Embryonic facial prominence (tissue), 1 donor: ENCODE results near the gene TRPM2.
A peak's percentile ranks its signal among the peaks of the same experiment; 100 is the strongest.
"Not testable (repeated sequence)": the region's sequence is repeated elsewhere in the genome, so short reads cannot be mapped to it uniquely, and the experiment has no call there.

ENCODE experiments used
- DNase-seq: peaks from one replicate; pipeline ENCODE4 v3.0.0-alpha.2; 2016; ENCODE audit errors: extremely low spot score

Gene TRPM2

DNA sequence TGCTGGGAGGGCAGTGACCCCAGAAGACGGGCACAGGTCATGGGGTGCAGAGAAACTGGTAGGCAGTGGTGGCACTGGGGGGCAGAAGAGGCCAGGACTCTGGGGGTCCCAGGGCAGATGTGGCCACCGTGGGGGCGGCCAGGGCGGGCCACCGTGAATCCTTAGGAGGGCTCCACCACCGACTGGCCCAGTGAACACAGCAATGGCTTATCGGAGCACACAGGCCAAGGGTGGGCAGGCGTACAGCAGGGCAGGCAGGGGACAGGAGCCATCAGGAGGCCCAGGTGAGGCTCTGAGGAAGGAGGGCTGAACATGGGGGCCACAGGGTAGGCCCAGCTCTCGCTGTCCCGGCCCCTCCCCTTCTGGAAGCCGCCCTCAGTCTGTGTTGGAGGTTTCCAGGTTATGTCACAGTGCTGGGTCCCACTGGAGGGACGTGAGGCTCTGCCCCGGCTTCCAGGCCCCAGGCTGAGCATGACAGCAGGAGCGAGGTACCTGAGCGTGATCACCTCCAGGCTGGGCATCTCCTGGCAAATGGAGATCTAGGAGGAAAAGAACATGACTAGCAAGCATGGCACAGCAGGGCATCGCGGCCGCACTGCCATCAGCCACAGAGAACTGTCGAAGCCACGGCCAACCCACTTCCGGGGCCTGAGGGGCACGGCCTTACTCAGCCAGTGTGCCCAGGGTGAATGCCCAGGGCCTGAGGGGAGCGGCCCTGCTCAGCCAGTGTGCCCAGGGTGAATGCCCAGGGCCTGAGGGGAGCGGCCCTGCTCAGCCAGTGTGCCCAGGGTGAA lies 18.0 kb upstream of the TRPM2 start:
- no peak for DNase-seq

DNA sequence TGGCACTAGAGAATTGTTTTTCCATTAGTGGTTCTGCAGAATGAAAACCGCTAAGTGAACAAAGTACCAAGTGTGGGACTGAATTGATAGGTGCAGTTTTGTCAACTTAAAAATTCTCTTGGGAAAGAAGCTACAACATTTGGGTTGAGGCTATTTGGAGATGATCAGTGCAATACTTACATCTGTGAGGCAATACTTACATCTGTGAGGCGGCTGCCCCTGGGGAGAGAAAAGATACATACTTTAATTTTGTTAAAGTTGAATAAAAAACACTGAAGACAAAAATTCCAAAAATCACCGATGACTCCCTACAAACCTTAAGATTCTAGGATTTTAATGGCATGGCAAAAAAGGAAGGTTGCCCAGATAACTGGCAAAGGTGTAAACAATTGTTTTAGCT lies 16.0 kb upstream of the TRPM2 start:
- DNase-seq = no peak

DNA sequence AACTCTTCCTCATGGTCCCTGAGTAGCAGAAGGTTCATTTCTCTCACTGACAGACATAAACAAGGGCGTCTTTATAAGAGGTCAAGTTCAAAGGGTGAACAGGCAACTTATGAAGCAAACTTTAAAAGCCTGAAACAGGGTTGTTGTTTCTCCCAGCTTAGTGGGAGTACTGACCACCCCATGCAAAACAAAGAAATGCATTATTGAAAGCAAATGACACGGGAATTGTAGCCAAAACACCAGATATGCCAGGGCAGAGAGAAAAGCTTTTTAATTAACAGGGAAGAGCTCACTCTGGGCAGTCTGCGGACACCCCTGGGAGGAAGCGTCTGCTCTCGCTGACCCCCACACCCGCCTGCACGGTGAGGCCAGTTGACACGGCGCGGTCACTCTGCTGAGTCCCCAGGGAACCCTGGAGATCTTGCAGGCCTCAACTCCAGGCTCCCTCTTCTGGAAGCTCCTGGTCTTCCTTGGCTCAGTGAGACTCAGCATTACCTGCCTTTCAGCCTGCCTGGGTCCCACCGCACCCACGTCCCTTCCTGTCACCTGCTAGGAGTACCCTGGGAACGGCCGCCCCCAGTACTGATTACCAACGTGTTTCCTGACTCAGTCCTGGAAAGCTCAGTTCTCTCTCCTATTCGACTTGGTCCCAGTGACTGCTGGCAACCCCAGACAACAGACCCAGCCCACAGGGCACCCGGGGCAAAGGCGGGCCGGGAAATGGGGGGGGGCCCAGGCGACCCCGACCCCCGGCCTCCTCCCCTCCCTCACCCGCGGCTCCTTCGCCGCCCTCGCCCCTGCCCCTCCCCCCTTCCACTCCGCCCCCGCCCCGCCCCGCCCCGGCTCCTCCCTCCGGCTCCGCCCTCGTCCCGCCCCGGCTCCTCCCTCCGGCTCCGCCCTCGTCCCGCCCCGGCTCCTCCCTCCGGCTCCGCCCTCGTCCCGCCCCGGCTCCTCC lies 15.2 kb upstream of the TRPM2 start:
- DNase-seq = peak; percentile 42

DNA sequence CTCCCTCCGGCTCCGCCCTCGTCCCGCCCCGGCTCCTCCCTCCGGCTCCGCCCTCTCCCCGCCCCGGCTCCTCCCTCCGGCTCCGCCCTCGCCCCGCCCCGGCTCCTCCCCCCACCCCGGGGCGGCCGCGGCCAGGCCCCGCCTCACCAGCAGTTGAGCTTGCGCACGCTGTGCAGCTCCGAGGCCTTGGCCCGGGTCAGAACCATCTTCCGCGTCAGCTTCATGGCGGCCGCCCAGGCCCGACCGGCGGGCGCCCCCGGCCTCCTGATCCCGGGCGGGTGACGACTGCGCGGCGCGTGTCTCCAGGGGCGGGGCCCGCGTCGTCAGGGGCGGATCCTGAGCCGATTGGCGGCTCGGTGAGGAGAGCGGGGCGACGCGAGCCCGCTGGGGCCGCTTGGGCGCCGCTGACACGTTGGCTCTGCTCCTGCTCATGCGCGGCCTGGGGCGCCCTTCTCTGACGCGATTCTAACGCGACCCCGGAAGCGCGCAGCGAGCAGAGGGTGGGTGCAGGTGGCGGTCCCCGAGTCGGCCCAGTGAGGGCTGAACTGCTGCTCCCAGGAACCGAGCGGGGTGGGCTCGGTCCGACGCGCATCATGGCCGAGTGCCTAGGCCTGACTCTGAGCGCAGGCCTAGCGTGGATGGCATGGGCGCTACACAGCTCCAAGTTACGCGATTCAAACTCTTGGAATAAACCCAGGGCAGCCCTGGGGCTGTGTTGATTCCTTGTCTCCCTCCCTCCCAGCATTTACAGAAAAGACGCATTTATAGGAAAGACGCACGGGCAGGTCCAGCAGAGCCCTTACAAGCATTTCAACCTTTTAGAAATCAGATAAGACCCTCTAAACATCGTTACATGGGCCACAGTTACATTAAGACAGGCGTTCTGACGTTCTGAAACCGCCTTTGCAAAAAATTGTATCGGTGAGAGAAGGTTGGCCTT lies 14.2 kb upstream of the TRPM2 start, which contains the start of gene CFAP410:
Gene CFAP410 (minus strand): TSS at position 420 of the 940 bp plus-strand sequence. CDS start 196 bp downstream, at position 224.
- peak; percentile 88 for DNase-seq

DNA sequence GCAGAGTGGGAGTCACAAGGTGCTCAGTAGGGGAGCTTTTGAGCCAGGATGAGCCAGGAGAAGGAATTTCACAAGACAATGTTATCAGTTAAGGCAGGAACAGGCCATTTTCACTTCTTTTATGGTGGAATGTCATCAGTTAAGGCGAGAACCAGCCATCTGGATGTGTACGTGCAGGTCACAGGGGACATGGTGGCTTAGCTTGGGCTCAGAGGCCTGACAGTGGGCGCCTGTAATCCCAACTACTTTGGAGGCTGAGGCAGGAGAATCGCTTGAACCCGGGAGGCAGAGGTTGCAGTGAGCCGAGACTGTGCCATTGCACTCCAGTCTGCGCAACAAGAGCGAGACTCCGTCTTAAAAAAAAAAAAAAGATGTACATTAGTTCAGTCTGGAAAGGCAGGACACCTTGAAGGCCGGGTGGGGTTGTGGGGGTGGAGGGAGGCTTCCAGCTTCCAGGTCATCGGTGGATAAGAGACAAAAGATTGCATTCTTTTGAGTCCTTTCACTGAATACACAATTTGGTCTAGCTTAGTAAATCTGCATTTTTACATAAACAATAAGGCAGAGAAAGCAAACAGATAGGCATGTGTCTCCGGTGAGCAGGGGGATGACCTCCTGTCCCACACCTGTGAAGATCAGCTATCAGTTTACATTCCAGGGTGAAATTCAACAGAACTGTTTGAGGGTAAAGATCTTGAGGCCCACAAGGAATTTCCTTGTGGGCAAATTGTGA lies 11.5 kb upstream of the TRPM2 start:
- not testable (repeated sequence) for DNase-seq

DNA sequence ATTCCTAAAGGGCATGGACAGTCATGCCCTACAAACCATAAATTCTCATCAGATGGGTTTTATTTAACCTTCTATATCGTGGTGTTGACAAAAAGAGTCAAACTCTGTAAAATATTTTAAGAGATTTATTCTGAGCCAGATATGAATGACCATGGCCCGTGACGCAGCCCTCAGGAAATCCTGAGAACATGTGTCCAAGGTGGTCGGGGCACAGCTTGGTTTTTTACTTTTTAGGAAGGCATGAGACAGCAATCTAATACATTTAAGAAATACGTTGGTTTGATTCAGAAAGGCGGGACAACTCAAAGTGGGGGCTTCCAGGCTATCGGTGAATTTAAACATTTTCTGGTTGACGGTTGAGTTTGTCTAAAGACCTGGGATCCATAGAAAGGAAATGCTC lies 10.4 kb upstream of the TRPM2 start:
- DNase-seq = not testable (repeated sequence)

DNA sequence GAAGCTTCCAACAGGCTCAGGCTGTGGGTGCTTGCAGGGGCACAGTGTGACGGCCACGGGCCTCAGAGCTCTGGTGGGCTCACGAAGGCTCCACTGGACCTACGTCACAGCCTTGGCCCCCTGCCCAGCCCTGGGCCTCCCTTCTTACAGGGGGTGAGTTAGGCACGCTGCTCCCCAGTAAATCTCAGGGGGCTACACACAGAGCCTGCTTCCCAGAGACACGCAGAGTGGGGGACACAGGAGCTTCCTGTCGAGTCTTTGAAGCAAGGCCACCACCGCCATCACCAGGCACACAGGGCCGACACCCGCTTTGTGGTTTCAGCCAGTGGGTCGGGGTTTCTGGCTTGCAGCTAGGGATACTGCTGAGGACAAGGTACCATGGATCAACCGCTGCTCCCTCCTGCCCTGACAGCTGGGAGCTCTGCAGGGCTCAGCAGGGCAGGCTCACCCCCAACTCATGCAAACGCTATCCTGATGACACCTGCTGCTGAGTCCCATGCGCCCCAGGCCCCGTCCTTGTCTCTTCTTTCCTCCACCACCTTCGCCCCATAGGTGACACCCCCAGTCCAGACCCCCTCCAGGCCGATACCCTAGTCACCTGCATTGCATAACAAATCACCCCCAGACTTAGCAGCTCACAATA lies 8.8 kb upstream of the TRPM2 start:
- no peak for DNase-seq

DNA sequence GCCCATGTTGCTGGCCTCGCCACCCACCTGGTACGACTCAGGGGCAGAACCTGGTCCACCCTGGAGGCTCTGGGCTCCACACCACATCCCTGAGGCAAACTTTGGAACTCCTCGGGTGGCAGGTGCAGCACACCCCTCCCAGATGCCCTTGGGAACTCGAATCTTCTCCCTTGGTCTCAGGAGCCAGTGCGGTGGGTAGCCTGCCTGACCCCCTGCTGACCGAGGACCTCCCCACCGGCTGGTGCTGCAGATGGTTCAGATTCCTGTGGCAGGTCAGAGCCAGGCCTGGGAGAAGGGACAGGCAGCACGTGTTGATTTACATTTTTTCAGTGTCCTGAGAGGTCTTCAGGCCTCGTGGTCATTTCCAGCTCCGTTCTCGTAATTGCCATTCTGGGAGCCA lies 7.9 kb upstream of the TRPM2 start:
- no peak for DNase-seq

DNA sequence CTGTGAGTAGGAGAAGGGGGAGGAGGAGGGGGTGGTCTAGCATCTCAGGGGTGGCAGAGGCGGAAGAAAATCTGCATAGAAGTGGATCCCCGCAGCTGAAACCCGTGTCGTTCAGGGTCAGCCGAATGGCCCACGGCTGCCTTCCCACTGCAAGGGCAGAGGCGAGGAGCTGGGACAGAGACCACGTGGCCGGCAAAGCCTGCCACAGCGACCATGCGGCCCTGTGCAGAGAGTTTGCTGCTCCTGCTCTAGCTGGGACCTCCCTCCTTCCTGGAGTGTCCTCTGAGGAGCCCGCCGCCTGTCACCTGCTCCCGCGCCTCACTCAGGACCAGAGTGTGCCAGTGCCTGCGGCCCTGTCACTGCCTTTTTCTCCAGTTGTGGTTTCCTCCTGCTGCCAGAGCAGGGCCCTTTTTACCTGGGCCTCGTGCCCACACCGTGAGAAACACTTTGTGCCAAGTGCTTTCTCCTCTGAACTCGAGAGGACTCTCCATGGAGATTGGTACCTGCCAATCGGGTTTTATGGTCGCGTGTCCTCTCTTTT lies 5.4 kb upstream of the TRPM2 start:
- DNase-seq = no peak

DNA sequence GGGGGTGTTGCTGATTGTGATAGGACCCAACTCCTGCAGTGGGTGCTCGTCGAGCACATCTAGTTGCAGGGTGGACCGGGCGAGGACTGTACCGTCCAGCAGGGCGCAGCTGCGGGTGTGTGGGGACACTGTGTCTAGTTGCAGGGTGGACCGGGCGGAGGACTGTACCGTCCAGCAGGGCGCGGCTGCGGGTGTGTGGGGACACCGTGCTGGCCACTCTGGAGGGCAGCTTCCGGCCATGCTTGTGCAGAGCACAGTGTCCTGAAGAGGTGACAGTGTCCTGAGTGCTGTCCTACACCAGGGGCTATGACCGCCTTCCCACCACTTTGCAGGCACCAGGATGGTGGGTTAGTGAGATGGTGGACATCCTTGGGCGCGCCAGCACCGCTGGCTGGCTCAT lies 4.6 kb upstream of the TRPM2 start:
- no peak for DNase-seq

DNA sequence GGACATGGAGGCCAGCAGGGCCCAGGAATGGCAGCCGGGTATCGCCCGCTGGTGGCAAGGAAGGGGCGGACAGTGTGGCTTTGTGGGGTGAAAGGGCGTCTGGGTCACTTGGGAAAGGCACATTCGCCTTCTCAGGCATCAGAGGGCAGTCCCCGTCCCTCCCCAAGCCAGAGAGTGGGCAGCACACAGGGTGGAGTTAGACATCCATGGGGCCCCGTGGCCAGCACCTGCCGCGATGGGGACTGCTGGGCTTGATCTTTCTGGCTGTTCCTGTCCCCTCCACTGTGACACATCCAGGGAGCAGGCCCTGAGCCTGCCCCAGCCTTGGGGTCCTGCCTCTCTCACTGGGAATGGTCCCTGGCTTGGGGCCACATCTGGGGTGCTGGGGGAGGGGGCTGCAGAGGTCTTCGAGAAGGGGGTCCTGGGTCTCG lies 4.0 kb upstream of the TRPM2 start:
- DNase-seq = no peak

DNA sequence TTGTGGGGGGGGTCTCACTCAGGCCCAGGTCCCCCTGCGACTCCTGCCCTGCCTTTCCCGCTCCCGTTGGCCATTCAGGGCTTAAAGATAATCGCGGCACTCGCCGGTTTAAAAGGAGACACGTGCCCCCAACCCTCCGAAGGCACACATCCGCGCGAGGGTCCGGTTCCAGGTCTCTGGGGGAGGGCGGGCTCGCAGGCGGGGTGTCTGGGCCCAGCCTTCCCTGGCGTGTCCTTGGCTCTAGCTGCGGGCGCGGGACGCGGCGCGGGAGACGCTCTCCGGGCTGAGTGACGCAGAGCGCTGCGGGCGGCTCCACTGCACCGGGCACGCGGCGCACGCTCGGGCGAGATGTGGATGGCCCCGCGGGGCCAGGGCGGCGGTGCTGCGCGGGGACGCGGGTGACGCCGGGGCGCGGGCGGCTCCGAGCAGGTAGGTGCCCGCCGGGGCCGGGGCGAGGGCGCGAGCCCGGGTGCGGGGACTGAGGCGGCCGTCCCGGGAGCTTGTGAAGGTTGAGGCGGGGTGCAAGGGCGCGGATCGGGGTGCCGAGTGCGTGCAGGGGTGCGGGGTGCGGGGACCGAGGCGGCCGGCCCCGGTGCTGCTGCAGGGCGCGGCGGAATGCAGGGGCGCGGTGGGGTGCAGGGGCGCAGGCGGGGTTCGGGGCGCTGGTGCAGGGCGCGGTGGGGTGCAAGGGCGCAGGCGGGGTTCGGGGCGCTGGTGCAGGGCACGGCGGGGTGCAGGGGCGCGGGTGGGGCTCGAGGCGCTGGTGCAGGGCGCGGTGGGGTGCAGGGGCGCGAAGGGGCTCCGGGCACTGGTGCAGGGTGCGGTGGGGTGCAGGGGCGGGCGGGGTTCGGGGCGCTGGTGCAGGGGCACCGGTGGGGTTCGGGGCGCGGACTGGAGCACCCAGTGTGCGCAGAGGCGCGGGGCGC lies 3.3 kb upstream of the TRPM2 start:
- DNase-seq = no peak

DNA sequence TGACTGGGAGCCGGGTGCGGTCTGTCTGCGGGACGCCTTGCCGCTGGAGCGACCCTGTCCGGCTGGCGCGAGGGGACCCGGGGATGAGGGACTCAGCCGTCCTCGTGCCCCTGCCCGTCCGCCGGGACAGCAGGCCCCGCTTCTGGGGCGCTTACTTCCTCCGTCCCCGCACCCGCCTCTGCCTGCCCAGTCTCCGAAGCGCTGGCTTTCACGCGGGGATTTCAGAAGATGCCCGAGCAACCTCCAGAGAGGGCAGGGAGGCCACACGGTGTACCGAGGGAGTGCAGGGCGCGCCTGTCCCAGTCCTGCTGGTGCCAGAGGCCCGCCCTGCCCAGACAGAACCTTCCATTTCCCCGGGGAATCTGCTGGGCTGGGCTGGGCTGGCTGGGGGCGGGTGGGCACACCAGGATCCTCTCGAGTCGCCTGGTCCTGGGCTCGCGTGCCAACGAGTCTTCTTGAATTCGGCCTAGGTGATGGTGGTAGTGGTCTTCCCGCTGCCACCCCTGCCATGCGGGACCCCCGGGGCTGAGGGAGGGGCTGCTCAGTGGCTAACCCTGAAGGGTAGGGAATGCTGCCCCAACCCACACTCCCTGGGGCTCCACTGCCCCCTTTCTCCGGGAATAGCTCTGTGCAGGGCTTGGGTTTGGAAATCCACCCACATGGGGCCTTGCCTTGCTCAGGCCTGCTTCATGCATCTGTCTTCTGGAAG lies 2.5 kb upstream of the TRPM2 start:
- no peak for DNase-seq

DNA sequence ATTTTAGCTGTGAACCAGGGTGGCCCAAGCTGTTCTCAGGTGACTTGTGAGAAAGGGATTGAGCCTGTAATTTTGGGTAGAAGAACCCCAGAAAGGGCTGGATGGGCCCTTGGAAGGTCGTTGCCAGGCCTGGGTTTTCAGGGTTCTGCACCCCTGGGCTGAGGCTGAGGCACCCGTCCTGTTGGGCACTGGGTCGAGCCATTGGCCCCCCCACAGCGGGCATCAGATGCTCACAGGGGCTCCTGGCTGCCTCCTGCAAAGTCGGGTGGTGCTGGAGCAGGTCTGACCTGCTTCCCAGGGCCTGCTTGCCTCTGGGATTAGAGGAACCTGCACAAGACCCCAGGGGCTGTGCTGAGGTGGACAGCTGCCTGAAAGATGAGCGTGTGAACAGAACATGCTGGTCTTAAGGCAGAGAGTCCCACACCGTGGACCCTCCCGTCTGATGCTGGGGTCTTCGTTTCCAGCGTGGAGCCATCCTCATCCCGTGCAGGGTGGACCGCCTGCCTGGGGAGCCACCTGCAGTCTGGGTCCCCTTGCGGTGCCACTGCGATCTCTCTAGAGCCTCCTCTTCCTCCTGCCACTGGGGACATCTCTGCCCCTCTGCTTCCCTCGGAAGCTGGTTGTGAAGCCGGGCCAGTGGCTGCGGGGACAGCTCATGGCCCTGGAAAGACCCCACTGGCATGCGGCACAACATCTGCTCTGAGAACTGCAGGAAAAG lies 1.7 kb upstream of the TRPM2 start:
- DNase-seq = no peak

DNA sequence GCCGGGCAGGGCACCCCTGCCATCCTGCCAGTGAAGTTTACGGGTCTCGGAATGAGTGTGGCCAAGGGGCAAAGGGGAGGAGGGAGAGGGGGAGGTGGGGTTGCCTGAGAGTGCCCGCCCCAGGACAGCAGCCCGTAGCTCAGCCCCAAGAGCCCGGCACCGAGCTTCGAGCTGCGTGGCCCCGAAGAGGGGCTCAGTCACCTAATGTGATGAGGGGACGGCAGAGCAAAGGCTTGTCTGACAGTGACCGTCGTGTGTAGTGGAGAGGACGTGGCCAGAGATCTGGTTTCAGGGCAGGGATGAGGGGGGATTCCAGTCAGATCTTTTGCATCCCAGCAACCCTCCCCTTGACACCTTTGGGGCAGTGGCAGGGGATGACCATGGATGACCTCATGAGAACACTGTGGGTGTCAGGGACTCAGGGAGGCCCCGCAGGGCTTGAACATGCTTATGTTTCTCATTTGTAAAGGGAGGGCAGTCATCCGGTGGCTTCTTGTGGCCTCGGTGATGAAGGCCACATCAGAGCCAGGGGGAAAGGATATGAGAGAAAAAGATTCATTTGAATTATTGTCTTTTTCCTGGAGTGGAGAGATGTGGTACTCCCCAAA lies 1.1 kb upstream of the TRPM2 start:
- DNase-seq = no peak

DNA sequence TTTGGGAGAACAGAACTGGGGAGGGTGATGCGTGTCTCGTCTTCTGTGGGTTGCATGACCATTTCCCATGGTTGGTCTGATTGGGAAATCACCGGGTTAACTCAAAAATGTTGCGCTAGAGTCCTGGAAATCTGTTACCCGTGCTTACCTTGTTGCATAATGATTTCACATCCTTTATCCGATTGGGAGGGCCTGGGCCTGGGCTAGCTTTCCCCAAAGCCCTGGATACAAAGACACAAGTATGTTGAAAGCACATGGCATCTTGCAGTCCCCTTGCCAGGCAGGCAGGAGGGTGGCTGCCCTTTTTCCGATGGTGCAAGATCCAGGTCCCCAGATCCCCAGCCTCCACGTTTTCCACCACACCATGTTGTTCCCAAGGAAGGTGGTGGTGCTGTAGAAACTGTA lies 582 bp downstream of the TRPM2 start:
- no peak for DNase-seq
